Mammary epithelial cell (primary cell): ENCODE data around the gene CENPX.

Source experiments
- CTCF ChIP-seq, 2 donors: IDR thresholded peaks in 1 of 2; conservative IDR thresholded peaks in 1 of 2; 2 replicates each; pipeline ENCODE4 v1.5.1; 2011 to 2012; ENCODE audit warnings: inconsistent platforms in 2 of 2, low read length in 2 of 2, mild to moderate bottlenecking in 2 of 2, control low read depth in 1 of 2, low read depth in 1 of 2; ENCODE audit not compliant: insufficient read depth in 1 of 2; ENCODE audit errors: extremely low read depth in 1 of 2
- EZH2 ChIP-seq: IDR thresholded peaks from 2 replicates; pipeline ENCODE4 v1.6.1; 2012; ENCODE audit warnings: low read length, inconsistent platforms, borderline replicate concordance

DNA sequence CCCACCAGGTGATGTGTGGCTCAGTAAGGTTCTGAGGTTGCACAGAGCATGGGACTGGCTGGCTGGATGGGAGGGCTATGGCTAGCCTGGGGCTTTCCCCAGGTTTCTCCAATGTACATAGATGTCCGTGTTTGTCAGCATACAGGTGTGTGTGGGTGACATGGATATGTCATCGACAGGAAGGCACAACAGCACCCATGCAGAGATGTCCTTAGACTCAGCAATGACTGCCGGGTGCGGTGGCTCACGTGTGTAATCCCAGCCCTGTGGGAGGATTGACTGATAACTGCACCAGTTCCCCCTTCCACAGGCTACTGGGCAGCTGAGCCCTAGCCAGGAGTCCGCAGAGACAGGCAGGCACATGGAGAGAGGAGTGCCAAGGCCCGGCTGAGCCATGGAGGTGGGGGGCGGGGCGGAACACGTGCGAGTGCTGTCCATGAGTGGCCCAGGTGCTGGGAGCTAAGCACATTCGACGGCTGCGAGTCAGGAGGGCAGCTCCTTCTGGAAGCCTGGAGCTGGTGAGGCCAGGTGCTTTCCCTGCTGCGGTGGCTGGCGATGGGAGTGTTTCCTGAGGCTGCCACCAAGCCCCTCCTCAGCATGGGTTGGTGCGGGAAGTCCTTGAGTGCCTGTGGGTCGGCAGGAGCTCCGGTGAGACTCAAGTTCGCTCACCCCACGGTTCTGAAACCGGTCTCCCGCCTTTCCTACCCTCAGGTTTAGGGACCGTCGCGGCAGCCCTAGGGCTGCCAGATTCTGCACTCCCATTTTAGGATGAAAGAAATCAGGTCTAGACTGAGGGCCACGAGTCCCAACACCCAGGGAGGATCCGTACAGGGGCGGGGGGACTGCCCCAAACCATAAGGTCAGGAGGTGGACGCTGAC lies 46.1 kb downstream of the CENPX start:
- TF ChIP-seq CTCF (conservative IDR thresholded peaks at IDR 0.05 in 1 of 2, IDR thresholded peaks at IDR 0.05 in 1 of 2; ENCODE audit: extremely low read depth in 1 of 2, insufficient read depth in 1 of 2, low read depth in 1 of 2, low read length in 2 of 2) (no peak), EZH2 (no peak)
